ENCODE data around the gene ADCY9. TPM values are rescaled to one million over a fixed set of nuclear protein-coding genes. Genes with fewer than 3 reads are reported as not detected.

The ADCY9 gene
- total and polyA plus RNA-seq, 4 donors, result 12.7 to 37.6 (median 17.6) TPM

- Histone ChIP-seq H3K27ac (ENCODE audit: low read depth in 1 of 2, low read length in 1 of 2) (no peak overlapping the region), H3K4me3 (no peak overlapping the region), H3K9ac (ENCODE audit: insufficient read depth in 1 of 2, low read length in 2 of 2) (no peak overlapping the region), H3K9me3 (ENCODE audit: control insufficient read depth in 4 of 4, insufficient read depth in 3 of 4, low read length in 3 of 4) (no peaks in the 10 kb centered on the region), H3K36me3 (ENCODE audit: control insufficient read depth in 4 of 4, insufficient read depth in 4 of 4, low read length in 4 of 4) (no peaks in the 10 kb centered on the region), H3K27me3 (ENCODE audit: control insufficient read depth in 3 of 3, insufficient read depth in 3 of 3, low read length in 2 of 3) (no peaks in the 10 kb centered on the region), H3K4me1 (ENCODE audit: control insufficient read depth in 5 of 5, insufficient read depth in 5 of 5, low read length in 5 of 5) (peaks cover 0 to 16% (median 0%) of the 10 kb centered on the region in 5 donors)
- TF ChIP-seq CTCF (IDR thresholded peaks at IDR 0.05; ENCODE audit: control extremely low read depth, extremely low read depth), result no peak
- WGBS, 2 donors, result 90 to 92% methylated on average over 15 of the region's 15 CpGs
- ATAC-seq (ENCODE audit: insufficient read depth, low FRiP score) (no peak), DNase-seq (no peak)
Observed at GRCh38 chr16:4082474-4083044, 33.7 kb downstream of the ADCY9 start.

GRCh38 chr16:4081521-4082021 lies 34.7 kb downstream of the ADCY9 start:
- peak in 2 of 3 donors; percentile 38 to 57 for DNase-seq
- H3K4me1 ChIP-seq (ENCODE audit: control insufficient read depth in 5 of 5, insufficient read depth in 5 of 5, low read length in 5 of 5), result peaks cover 0 to 16% (median 0%) of the 10 kb centered on the region in 5 donors
- 68 to 71% methylated on average over 13 of the region's 13 CpGs for WGBS, 2 donors
- no peak overlapping the region for H3K9ac ChIP-seq (ENCODE audit: insufficient read depth in 1 of 2, low read length in 2 of 2)
- no peak overlapping the region for H3K4me3 ChIP-seq
- no peaks in the 10 kb centered on the region for H3K9me3 ChIP-seq (ENCODE audit: control insufficient read depth in 4 of 4, insufficient read depth in 3 of 4, low read length in 3 of 4)
- H3K36me3 ChIP-seq (ENCODE audit: control insufficient read depth in 4 of 4, insufficient read depth in 4 of 4, low read length in 4 of 4), result no peaks in the 10 kb centered on the region
- H3K27ac ChIP-seq (ENCODE audit: low read depth in 1 of 2, low read length in 1 of 2), result no peak overlapping the region
- TF ChIP-seq CTCF (IDR thresholded peaks at IDR 0.05; ENCODE audit: control extremely low read depth, extremely low read depth), result no peak
- no peaks in the 10 kb centered on the region for H3K27me3 ChIP-seq (ENCODE audit: control insufficient read depth in 3 of 3, insufficient read depth in 3 of 3, low read length in 2 of 3)
- no peak for ATAC-seq (ENCODE audit: insufficient read depth, low FRiP score)

- H3K4me1 ChIP-seq (ENCODE audit: control insufficient read depth in 5 of 5, insufficient read depth in 5 of 5, low read length in 5 of 5), result peaks cover 0 to 13% (median 0%) of the 10 kb centered on the region in 5 donors
- DNase-seq, result no peak
- no peaks in the 10 kb centered on the region for H3K9me3 ChIP-seq (ENCODE audit: control insufficient read depth in 4 of 4, insufficient read depth in 3 of 4, low read length in 3 of 4)
- H3K27me3 ChIP-seq (ENCODE audit: control insufficient read depth in 3 of 3, insufficient read depth in 3 of 3, low read length in 2 of 3), result no peaks in the 10 kb centered on the region
- TF ChIP-seq CTCF (IDR thresholded peaks at IDR 0.05; ENCODE audit: control extremely low read depth, extremely low read depth), result no peak
- no peak overlapping the region for H3K27ac ChIP-seq (ENCODE audit: low read depth in 1 of 2, low read length in 1 of 2)
- ATAC-seq (ENCODE audit: insufficient read depth, low FRiP score), result no peak
- no peak overlapping the region for H3K4me3 ChIP-seq
- 78 to 88% methylated on average over 10 of the region's 10 CpGs for WGBS, 2 donors
- no peaks in the 10 kb centered on the region for H3K36me3 ChIP-seq (ENCODE audit: control insufficient read depth in 4 of 4, insufficient read depth in 4 of 4, low read length in 4 of 4)
- no peak overlapping the region for H3K9ac ChIP-seq (ENCODE audit: insufficient read depth in 1 of 2, low read length in 2 of 2)
Observed at GRCh38 chr16:4081047-4081446, 35.2 kb downstream of the ADCY9 start.
